NCI-H1048 (cell line): Measurements from ENCODE around the gene KLHL7.

Experiments used
- DNase-seq: peaks from one replicate; lab custom pipeline; 2025; lab: John Stamatoyannopoulos, UW

KLHL7 gene

DNA sequence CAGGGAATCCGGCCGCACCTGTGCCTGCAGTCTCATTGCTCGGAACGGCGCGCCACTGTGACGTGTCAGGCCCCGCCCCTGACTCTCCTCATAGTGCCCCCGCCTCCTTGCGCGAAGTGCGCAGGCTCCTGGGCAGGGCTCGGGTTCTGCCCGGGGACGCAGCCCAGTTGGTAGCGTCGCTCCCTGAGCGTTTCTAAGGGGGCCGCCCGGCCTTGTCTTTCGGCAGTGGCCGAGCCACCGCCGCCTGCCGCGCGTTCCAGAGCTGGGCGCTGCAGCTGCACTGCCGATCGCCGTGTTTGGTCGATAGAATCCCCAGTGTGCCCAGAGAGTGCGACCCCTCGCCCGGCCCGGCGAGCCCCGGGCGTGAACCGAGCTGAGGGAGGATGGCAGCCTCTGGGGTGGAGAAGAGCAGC is at the start of gene KLHL7:
KLHL7 (plus strand) TSS at position 142 of the 413 bp plus-strand sequence; CDS start at position 384, 242 bp downstream.
- peak; percentile 89 for DNase-seq

- DNase-seq = no peak
Observed at GRCh38 chr7:23058408-23059096, 47.0 kb upstream of the KLHL7 start.

DNA sequence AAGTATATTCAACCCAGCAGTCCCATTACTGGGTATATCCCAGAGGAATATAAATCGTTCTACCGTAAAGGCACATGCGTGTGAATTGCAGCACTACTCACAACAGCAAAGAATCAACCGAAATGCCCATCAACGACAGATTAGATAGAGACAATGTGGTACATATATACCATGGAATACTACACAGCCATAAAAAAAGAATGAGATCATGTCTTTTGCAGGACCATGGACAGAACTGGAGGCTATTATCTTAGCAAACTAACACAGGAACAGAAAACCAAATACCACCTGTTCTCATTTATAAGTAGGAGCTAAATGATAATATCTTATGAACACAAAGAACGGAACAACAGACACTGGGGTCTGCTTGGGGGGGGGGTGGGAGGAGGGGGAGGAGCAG is 44.3 kb upstream of the KLHL7 start:
- no peak for DNase-seq

GRCh38 chr7:23062452-23062851 is 43.1 kb upstream of the KLHL7 start:
- DNase-seq = no peak

GRCh38 chr7:23065974-23066373 is 39.6 kb upstream of the KLHL7 start:
- no peak for DNase-seq

- DNase-seq = no peak
Observed at GRCh38 chr7:23067271-23067670, 38.3 kb upstream of the KLHL7 start.

DNA sequence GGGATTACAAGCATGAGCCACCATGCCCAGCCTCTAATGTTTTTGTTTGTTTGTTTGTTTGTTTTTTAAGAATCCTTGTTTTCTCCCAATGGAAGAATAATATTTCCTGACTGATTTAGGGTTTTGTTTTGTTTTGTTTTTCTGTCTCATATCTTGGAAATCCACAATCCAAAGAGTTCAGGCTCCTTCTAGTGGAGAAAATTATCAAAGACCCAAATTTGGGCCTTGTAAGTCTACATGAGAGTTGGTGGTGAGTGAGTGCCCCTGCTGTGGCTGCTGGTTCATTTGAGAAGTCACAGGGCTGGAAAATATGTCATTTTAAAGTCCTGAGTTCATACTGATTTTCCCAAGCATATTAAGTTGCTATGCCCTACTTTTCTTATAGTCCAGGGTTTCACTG is 33.5 kb upstream of the KLHL7 start:
- DNase-seq = no peak

DNA sequence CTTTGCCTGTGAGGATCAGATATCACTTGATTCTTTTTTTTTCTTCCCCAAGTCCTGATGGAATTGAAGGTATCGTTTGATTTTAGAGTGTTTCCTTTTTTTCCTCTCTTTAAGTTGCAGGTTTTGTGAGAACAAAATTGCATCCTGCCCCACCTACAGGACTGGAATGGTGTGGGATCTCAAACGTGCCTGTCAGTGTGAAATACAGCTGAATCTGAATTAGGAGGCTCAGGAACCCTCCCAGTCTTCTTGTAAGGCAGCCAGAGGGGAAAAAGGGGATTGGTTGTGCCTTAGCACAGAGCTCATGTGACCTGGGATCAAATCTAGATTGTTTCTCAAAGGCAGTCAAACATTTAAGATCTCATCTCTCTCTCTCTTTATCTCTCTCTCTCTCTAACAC is 32.7 kb upstream of the KLHL7 start:
- DNase-seq = no peak

DNA sequence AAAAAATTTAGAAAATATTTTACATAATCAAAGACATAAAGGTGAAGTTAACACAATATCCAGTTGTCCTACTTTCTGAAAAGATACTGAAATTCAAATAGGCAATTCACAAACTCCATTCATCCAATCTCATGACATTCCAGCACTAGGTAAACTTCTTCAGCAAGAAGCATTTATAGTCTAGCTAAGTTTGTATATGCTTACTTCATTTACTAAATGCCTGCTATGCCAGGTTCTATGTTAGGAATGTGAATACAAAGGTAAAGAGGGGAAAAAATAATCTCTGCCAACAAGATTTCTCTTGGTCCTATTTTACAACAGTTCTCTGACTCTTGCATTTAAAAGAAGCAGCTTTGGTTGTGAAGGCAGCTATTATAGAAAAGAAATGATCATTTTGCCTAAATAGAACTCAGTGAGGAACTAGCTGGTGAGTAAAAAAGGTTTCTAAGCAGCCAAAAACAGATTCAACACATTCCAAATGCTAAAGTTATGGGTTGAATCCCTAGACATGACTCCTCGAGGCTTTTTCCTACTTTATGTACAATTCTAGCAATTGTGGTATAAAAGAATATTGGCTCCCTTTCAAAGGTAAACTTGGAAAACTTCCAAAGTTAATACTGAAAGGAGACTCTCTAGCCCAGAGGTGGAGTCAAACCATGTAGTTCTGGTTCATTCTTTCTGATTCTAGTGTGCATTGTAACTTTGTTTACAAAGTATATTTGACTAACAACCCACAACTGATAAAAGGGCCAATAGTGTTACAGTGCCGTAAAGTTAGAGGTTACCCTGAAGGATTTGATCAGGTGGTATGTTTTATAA is 30.9 kb upstream of the KLHL7 start:
- DNase-seq = peak; percentile 64

GRCh38 chr7:23075571-23075970 is 30.0 kb upstream of the KLHL7 start:
- no peak for DNase-seq

DNA sequence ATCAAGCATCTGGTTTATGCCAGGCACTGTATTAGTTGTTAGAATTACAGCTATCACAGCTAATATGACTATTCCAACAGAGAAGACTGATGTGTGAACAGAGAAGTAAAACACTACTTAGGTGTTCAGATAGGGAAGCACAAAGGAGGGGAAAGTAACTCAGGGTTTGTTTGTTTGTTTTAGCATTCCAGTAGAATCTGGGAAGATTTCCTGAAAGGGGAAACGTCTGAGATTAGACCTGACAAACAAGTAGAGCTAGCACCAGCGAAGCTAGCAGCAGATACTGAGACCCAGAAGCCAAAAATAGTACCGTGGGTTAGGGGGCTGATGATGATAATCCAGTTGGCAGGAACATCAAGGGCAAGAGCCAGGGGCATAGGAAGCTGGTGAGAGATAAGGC is 28.8 kb upstream of the KLHL7 start:
- no peak for DNase-seq

- DNase-seq = no peak
Observed at GRCh38 chr7:23093111-23093510, 12.5 kb upstream of the KLHL7 start.

DNA sequence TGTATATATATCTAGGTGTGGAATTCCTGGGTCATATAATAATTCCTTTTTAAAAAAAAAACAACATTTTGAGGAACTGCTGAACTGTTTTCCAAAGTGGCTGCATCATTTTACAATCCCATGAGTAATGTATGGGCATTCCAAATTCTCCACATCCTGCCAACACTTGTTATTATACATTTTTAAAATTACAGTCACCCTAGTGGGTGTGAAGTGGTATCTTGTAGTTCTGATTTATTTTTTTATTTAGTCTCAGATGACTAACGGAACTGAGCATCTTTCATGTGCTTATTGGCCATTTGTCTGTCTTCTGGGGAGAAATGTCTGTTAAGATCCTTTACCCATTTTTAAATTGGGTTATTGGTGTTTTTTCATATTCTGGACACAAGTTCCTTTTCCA is 12.0 kb upstream of the KLHL7 start:
- no peak for DNase-seq

DNA sequence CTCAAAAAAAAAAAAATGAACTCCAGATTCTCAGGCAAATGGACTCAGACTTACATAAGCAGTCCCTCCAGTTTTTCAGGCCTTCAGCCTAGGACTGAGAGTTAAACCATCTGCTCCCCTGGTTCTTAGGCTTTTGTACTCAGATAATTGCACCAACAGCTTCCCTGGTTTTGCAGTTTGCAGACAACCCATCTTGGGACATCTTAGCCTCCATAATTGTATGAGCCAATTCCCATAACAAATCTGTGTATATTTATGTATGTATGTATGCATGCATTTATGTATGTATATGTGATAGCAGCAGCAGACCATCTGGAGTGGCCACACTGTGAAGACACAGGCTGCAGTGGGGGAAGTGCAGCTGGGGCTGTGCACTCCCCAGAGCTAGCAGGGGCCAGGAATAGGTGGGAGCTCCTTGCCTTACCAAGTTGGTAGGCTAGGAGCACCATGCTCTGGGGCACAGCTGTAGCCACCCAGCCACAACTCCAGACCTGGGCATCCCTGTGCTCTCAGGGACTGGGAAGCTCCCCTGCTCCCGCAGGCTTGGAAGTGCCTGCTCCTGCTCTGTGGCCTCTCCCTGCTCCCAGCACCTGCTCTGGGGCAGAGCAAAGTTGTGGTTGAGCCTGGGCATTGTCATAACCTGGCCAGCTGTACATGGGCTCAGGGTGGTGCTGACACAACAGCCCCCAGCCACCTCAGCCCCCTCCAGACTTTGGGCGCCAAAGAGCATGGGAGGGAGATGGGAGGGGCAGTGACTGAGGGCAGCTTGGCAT is 8.9 kb upstream of the KLHL7 start:
- no peak for DNase-seq

GRCh38 chr7:23098029-23098428 is 7.6 kb upstream of the KLHL7 start:
- DNase-seq = no peak

DNA sequence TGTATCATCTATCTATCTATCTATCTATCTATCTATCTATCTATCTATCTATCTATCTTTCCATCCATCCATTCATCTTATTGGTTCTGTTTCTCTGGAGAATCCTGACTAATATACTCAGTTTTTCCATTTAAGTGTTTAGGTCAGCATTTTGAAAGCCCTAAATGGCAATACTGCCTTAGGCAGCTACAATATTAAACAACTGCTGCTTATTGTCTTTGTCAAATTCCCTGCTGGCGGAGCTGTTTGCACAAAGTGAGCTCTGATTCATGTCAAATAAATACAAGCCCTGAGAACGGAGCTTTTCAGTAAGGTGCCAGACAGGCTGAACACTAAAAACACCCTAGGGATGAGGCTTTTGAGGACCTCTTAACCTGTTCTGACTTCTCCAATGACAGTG is 7.1 kb upstream of the KLHL7 start:
- DNase-seq = no peak

DNA sequence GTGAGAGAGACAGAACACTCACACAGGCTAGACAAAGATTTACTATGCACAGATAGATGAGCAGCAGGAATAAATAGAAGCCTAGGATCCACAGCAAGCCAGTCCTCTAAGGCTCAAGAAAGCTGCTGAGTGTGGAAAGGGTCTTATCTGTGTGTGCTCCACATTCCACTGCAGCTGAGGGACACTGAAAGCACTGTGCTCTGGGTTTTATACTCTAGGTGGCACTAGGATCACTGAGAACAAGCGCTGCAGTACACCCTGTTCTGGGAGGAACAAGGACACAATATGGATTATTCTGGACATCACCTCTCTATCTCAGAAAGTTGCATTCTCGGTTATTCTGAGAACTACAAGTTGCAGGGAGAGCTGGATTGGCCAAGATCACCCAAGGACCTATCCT is 4.9 kb upstream of the KLHL7 start:
- DNase-seq = no peak

- no peak for DNase-seq
Observed at GRCh38 chr7:23105086-23105643, 420 bp upstream of the KLHL7 start.

DNA sequence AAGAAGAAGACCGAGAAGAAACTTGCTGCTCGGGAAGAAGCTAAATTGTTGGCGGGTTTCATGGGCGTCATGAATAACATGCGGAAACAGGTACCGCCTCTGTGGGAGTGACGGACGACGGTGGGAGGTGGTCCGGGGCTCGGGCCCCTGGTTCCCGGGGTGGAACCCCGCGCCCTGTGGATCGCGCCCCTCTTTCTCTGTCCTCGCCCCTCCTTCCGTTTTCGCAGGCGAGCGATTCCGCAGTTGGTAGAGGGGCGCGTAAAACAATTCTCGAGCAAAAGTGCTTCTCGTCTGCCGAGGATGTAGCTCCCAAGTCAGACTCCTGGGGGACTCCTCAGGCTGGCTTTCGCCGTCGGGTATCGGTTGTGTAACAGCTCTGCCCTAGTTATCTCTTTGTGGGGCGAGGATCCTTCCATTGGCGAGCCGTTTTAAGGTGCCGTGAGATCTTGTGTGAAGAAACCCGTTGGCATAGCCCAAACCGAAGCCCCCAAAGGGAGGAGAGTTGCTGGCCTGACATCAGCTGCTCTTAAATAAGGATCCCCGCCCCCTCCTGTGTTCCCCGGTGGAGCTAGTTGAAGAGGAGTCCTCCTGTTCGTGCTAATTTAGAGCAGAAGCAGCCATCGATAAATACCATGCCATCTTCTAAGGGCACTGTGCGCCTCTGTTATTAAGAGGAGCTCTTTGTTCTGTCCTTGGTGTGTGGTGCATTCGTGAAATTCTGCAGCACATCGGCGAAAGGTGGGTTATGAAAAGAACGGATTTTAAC is 655 bp downstream of the KLHL7 start:
- DNase-seq = no peak

- DNase-seq = no peak
Observed at GRCh38 chr7:23106823-23107663, 1.5 kb downstream of the KLHL7 start.

- no peak for DNase-seq
Observed at GRCh38 chr7:23107781-23108180, 2.2 kb downstream of the KLHL7 start.
